NCI-H69 (cell line): ENCODE results near the gene NPC1.
"Not testable (repeated sequence)": the region's sequence is repeated elsewhere in the genome, so short reads cannot be mapped to it uniquely, and the experiment has no call there.

Source experiments
- DNase-seq: peaks from one replicate; lab custom pipeline; 2025; lab: John Stamatoyannopoulos, UW

NPC1 gene

GRCh38 chr18:23609390-23610023, 23.2 kb upstream of the NPC1 start:
- no peak for DNase-seq

GRCh38 chr18:23608211-23608610, 21.9 kb upstream of the NPC1 start:
- DNase-seq: no peak

- no peak for DNase-seq
Measured at GRCh38 chr18:23605941-23606340, 19.6 kb upstream of the NPC1 start.

- no peak for DNase-seq
Measured at GRCh38 chr18:23599809-23600208, 13.5 kb upstream of the NPC1 start.

GRCh38 chr18:23596183-23596582, 9.9 kb upstream of the NPC1 start:
- no peak for DNase-seq

- DNase-seq: peak; percentile 59
Measured at GRCh38 chr18:23595591-23595990, 9.3 kb upstream of the NPC1 start.

- no peak for DNase-seq
Measured at GRCh38 chr18:23593720-23594119, 7.4 kb upstream of the NPC1 start.

GRCh38 chr18:23592911-23593310, 6.6 kb upstream of the NPC1 start:
- DNase-seq: no peak

GRCh38 chr18:23591011-23591410, 4.7 kb upstream of the NPC1 start:
- DNase-seq: no peak

GRCh38 chr18:23588836-23589560, 2.7 kb upstream of the NPC1 start:
- DNase-seq: no peak

- DNase-seq: no peak
Measured at GRCh38 chr18:23587220-23587642, 925 bp upstream of the NPC1 start.

GRCh38 chr18:23585897-23586248, 433 bp downstream of the NPC1 start:
- no peak for DNase-seq

- peak; percentile 80 for DNase-seq
Measured at GRCh38 chr18:23585007-23585871, 1.1 kb downstream of the NPC1 start.

- no peak for DNase-seq
Measured at GRCh38 chr18:23584019-23584983, 2.0 kb downstream of the NPC1 start.

- no peak for DNase-seq
Measured at GRCh38 chr18:23583071-23583865, 3.0 kb downstream of the NPC1 start.

GRCh38 chr18:23580677-23581367, 5.5 kb downstream of the NPC1 start:
- DNase-seq: no peak

GRCh38 chr18:23578891-23579653, 7.2 kb downstream of the NPC1 start:
- DNase-seq: no peak

- no peak for DNase-seq
Measured at GRCh38 chr18:23578067-23578701, 8.1 kb downstream of the NPC1 start.

GRCh38 chr18:23577521-23577920, 8.8 kb downstream of the NPC1 start:
- DNase-seq: not testable (repeated sequence)
